NK-92 treated with Interleukin-12 subunit alpha and Interleukin-12 subunit beta, amount 100 ng/mL, for 24 hours (cell line): ENCODE results near the gene LYRM1.
"Not testable (repeated sequence)": the region's sequence is repeated elsewhere in the genome, so short reads cannot be mapped to it uniquely, and the experiment has no call there.

Experiments
- DNase-seq: peaks from one replicate; lab custom pipeline; 2025; lab: John Stamatoyannopoulos, UW

The LYRM1 gene

DNA sequence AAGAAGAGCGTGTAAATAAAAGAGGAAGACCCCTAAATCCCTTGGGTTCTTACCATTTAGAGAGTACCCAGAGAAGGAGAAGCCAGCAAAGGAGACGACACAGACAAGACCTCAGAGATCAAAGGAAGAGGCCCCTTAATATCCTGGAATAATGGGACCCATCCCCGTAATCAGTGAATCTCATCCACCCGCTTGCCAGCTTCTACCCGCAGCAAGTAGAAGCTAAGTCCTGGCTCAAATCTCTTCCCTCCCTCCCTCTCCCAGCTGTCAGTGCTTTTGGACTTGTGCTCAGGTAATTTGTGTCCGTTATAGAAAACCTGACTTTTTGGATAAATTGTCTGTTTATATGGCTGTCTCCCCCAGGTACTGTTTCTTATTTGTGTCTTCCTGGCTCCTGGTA is 1.9 kb downstream of the LYRM1 start:
- DNase-seq, result no peak

DNA sequence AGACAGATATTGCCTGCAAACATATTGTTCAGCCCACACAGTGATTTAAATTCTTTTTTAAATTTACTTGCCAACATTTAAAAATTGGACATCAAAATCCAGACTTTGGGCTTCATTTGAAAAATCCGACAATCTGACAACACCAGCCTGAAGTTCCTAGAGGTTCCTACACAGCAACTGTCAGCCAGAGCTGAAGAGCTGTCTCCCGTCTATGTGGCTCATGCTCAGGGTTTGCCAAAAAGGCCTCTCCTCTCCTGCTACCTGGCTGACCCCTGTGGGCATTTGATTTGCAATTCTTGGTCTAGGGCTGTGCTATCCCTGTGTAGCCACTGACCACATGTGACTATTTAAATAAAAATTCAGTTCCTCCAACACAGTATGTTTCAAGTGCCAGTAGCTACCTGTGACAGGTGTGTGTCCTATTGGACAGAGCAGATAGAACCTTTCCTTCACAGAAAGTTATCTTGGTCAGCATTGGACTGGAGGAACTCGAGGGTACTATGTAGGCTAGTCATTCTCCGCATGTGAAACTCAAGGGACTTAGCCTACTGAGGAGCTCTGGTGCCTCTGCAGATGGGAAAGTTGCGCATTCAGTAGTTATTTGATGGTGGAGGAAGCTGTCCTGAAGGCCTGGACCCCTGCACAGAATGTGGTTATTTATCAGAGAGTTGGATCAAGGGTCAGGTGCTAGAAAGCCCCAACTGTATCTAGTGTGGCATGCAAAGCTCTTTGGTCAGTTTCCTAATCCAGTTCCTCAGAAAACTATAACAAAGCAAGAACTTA is 2.7 kb downstream of the LYRM1 start:
- no peak for DNase-seq

GRCh38 chr16:20903899-20904506 is 3.4 kb downstream of the LYRM1 start:
- DNase-seq, result no peak

- no peak for DNase-seq
Measured at GRCh38 chr16:20904507-20905081, 4.0 kb downstream of the LYRM1 start.

DNA sequence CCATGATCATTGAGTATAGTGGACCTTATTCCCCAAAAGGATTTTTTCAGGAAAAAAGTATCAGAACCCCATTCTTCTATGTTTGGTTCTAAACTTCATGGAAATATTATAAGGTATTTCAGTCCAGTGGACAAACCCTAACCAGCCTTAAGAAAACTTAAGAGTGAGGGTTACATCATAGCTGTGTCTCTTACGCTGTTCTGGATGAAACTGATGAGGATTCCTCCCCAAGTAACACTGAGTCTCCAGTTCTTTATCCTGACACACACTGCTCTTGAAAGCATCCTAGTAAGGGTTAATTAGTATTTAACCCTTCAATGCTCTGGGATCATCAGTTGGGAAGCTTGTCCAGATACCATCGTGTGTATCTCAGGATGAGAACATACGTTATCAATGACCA is 5.0 kb downstream of the LYRM1 start:
- DNase-seq, result no peak

DNA sequence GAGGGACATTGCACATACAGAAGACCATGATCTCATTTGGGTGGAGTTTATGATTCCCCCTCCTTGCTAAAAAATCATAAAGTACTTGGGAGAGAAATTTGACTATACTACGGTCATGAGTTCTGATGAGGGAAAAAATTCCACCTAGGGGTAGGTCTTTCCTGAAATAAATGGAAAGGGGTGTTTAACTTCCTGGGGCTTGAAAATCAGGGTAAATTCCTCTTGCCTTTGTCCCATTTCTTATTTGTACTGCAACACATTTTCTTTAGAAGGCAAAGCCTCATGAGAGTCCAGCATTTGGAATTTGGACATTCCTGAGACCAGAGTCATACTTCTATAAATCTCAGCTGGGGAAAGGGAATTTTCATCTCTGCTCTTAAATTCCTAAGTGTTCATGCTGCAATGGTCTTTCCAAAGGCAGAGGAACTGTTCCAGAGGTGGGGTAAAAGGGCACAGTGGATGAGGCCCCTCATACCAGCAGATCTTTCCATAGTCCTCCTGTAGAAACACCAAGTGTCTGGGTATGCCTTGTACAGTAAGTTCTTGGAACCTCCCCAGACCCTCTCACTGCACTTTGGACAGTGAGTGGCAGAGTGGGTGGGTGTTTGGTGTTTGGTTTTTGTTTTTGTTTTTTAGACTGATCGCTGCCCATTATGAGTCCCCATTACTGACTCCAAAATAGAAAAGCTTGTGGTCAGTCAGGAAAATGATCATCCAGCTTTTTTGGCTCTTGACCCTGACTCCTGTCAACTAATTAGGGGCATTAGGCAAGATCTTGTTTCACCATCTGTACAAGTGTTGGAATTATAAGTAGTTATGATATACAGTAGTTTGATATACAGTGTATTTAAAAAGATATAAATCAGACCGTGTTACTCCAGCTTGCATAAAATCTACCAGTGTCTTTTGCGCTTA is 6.0 kb downstream of the LYRM1 start:
- DNase-seq, result no peak

GRCh38 chr16:20910781-20911321 is 10.3 kb downstream of the LYRM1 start:
- DNase-seq, result no peak

DNA sequence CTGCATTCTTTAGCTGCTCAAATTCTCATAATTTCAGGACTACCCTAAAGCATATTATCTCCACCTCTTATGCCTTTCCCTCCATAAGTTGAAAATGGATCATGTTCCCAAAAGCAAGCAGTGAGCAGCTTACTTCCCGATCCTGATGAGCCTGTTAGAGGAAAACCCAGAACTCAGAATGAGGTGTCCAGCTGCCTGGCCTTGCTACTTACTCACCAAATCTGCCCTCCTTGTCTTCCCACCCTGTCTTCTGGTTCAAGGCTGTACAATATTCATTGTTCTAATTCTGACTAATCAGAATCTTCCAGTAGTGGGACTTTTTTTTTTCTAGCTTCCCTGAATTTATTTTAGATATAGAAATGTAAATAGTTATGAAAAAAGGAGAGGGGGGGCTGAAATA is 10.8 kb downstream of the LYRM1 start:
- no peak for DNase-seq

DNA sequence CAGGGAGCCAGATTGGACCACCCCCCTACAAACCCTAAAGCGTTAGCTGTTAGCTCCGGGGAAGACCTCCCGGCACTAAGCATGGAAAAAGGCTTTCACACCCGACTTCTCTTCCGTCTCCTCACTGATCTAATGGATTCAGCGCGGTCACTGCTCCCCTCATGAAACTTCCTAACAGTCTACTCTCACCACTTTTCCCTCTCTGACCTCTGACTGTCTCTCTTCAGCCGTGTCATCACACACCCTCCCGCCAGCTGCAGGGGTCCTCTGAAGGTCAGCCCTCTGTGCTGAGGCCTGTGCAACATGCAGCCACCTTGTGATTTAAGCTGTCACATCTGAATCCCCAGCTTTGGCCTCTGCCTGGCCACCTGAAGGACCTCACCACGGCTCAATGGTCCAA is 15.7 kb downstream of the LYRM1 start:
- DNase-seq, result no peak

GRCh38 chr16:20916942-20917341 is 16.4 kb downstream of the LYRM1 start:
- DNase-seq, result no peak

GRCh38 chr16:20918486-20919239 is 18.1 kb downstream of the LYRM1 start:
- no peak for DNase-seq

DNA sequence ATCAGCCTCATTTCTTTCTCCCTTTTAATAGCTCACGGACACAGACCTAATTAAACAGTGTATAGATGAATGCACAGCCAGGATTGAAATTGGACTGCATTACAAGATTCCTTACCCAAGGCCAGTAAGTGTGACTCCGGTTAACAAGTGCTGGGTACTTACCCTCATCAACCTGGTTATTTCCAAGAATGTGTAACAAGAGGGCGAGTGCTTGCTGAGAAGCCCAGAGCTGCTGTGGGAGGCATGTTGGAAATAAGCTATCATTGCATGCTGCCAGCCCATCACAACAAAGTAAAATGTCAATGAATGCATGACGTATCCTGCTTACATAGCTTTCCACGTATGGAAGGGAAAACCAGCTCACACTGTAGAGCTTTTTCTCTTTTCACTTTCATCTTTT is 19.5 kb downstream of the LYRM1 start:
- DNase-seq, result no peak

GRCh38 chr16:20920799-20921198 is 20.2 kb downstream of the LYRM1 start:
- no peak for DNase-seq

- no peak for DNase-seq
Measured at GRCh38 chr16:20923876-20924275, 23.3 kb downstream of the LYRM1 start.

- no peak for DNase-seq
Measured at GRCh38 chr16:20925751-20926150, 25.2 kb downstream of the LYRM1 start.

DNA sequence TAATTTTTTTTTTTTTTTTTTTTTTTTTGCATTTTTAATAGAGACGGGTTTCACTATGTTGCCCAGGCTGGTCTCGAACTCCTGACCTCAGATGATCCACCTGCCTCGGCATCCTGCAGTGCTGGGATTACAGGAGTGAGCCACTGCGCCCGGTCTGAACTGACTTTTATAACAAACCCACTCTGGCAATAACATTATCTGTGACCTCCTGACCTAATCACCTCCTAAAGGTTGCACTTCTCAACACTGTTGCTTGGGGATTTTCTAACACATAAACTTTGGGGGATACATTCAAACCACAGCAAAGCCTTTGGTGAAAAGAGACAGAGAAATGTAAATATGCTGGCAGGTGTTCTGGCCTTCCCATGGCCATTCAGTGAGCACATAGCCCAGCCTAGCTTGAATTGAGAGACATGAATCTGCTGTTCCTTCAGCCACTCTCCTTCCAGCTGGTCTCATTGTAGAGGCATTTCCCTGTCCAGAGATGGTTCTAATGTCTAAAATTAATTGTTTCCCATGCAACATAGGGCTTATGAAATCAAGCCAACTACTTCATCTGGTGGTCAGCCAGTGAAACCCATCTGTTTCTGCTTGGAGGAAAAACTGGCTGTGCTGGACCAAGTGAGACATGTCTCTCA is 28.3 kb downstream of the LYRM1 start:
- no peak for DNase-seq

DNA sequence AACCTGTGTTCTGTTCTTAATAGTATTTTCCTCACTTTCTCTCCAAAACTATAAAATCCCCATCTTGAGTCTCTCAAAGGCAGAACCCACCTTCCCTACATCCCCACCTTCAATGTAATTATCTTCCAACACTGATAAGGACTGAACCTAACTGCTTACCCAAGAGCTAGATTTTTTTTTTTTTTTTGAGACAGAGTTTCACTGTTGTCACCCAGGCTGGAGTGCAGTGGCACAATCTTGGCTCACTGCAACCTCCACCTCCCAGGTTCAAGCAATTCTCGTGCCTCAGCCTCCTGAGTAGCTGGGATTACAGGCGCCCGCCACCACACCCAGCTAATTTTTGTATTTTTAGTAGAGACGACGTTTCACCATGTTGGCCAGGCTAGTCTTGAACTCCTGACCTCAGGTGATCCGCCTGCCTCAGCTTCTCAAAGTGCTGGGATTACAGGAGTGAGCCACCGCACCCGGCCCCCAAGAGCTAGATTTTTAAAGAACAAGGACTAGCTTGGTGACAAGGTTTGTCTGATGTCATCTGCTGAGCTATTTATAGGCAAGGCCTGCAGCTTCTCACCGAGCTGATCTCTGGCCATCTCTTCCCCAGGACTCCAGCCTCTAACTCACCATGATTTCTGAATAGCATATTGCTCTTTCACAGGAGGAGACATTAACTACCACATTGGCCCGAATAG is 29.2 kb downstream of the LYRM1 start:
- not testable (repeated sequence) for DNase-seq

GRCh38 chr16:20930365-20930690 is 29.8 kb downstream of the LYRM1 start:
- DNase-seq, result no peak

DNA sequence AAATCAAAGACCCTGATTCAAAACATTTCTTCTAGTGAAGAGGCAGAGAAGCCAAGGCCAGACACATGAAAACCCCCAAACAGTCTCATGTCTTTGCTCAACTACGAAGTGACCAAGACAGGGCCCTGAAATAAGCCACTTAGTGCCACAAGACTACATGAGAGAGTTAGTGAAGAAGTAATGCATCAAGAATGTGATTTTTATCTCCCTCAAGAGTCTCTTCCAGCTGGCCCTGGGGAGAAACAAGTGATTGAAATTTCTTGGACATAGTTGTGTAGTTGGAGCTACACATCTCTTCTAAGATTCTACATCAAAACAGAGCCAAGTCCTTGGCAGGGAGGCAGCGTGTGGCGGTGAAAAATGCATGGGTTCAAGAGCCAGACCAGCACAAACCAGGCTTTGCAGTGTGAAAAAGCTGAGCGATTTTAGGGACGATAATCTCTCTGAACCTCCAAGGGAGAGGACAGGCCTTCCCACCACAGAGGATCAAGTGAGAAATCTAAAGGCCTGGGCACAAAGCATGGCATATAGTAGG is 30.6 kb downstream of the LYRM1 start:
- DNase-seq, result no peak

GRCh38 chr16:20933589-20933988 is 33.0 kb downstream of the LYRM1 start:
- DNase-seq, result no peak
